ENCODE data around the gene OR51Q1.

OR51Q1 gene

GRCh38 chr11:5421811-5422210, at the start of gene OR51Q1:
TSS of gene OR51Q1 (plus strand) at chr11:5422111. CDS start at chr11:5422201, 90 bp downstream.
- DNase-seq (ENCODE audit: low spot score), result no peak
- no peak for FAIRE-seq

GRCh38 chr11:5380740-5381342, 41.1 kb upstream of the OR51Q1 start:
- FAIRE-seq (peak; percentile 40), DNase-seq (ENCODE audit: low spot score) (peak; percentile 71)

GRCh38 chr11:5383576-5383975, 38.3 kb upstream of the OR51Q1 start, which contains the start of gene OR51M1:
TSS of gene OR51M1 (plus strand) at chr11:5383812. CDS start at chr11:5389399, 5,587 bp downstream.
- DNase-seq (ENCODE audit: low spot score) (no peak), FAIRE-seq (no peak)

- DNase-seq (ENCODE audit: low spot score) (no peak), FAIRE-seq (no peak)
Measured at GRCh38 chr11:5384335-5384734, 37.6 kb upstream of the OR51Q1 start.

GRCh38 chr11:5390210-5390609, 31.7 kb upstream of the OR51Q1 start:
- DNase-seq (ENCODE audit: low spot score) (no peak), FAIRE-seq (no peak)

GRCh38 chr11:5394091-5394490, 27.8 kb upstream of the OR51Q1 start:
- DNase-seq (ENCODE audit: low spot score), result no peak
- FAIRE-seq, result no peak

GRCh38 chr11:5398936-5399335, 23.0 kb upstream of the OR51Q1 start:
- DNase-seq (ENCODE audit: low spot score), result no peak
- no peak for FAIRE-seq

GRCh38 chr11:5405173-5405572, 16.7 kb upstream of the OR51Q1 start:
- FAIRE-seq (no peak), DNase-seq (ENCODE audit: low spot score) (no peak)

GRCh38 chr11:5420993-5421392, 918 bp upstream of the OR51Q1 start:
- DNase-seq (ENCODE audit: low spot score) (no peak), FAIRE-seq (no peak)

- DNase-seq (ENCODE audit: low spot score) (no peak), FAIRE-seq (no peak)
Measured at GRCh38 chr11:5423131-5423530, 1.2 kb downstream of the OR51Q1 start.

- no peak for DNase-seq (ENCODE audit: low spot score)
- no peak for FAIRE-seq
Measured at GRCh38 chr11:5441414-5441813, 19.5 kb downstream of the OR51Q1 start, which contains the start of gene OR51I1. TSS of gene OR51I1 (minus strand) at chr11:5441514. CDS start at chr11:5441514, 0 bp downstream.

- FAIRE-seq (no peak), DNase-seq (ENCODE audit: low spot score) (no peak)
Measured at GRCh38 chr11:5443835-5444393, 22.0 kb downstream of the OR51Q1 start.

- FAIRE-seq, result no peak
Measured at GRCh38 chr11:5449023-5449422, 27.1 kb downstream of the OR51Q1 start, which contains the start of gene OR51I2. TSS of gene OR51I2 (plus strand) at chr11:5449323. CDS start at chr11:5453489, 4,166 bp downstream.

GRCh38 chr11:5449432-5449831, 27.5 kb downstream of the OR51Q1 start:
- no peak for DNase-seq (ENCODE audit: low spot score)
- no peak for FAIRE-seq

More at GRCh38 chr11:5449023-5449422, 27.1 kb downstream of the OR51Q1 start, which contains the start of gene OR51I2:
- no peak for DNase-seq (ENCODE audit: low spot score)

GRCh38 chr11:5460983-5461621, 39.2 kb downstream of the OR51Q1 start:
- no peak for FAIRE-seq
- no peak for DNase-seq (ENCODE audit: low spot score)

GRCh38 chr11:5467527-5467926, 45.6 kb downstream of the OR51Q1 start:
- FAIRE-seq, result no peak
- no peak for DNase-seq (ENCODE audit: low spot score)
